GM21528 (cell line): ENCODE data around the gene ZNRF1.
"Not testable (repeated sequence)": the region's sequence is repeated elsewhere in the genome, so short reads cannot be mapped to it uniquely, and the experiment has no call there.

ENCODE experiments used
- ATAC-seq: cut with Tn5 transposase; IDR thresholded peaks from one replicate; pipeline ENCODE4 v1.9.1; 2021; ENCODE audit warnings: mild to moderate bottlenecking, moderate library complexity; ENCODE audit not compliant: unreplicated experiment, low FRiP score

The ZNRF1 gene

GRCh38 chr16:75026239-75026891 is 27.5 kb downstream of the ZNRF1 start:
- not testable (repeated sequence) for ATAC-seq

GRCh38 chr16:75026892-75027391 is 28.1 kb downstream of the ZNRF1 start:
- no peak for ATAC-seq

- no peak for ATAC-seq
Measured at GRCh38 chr16:75027520-75028300, 28.9 kb downstream of the ZNRF1 start.

GRCh38 chr16:75028544-75029135 is 29.8 kb downstream of the ZNRF1 start:
- no peak for ATAC-seq

- no peak for ATAC-seq
Measured at GRCh38 chr16:75029854-75030253, 31.0 kb downstream of the ZNRF1 start.

GRCh38 chr16:75032655-75033054 is 33.8 kb downstream of the ZNRF1 start:
- ATAC-seq = no peak

- no peak for ATAC-seq
Measured at GRCh38 chr16:75035410-75035968, 36.7 kb downstream of the ZNRF1 start.

- ATAC-seq = no peak
Measured at GRCh38 chr16:75038036-75038858, 39.4 kb downstream of the ZNRF1 start.

GRCh38 chr16:75039941-75040340 is 41.1 kb downstream of the ZNRF1 start:
- ATAC-seq = no peak

- ATAC-seq = no peak
Measured at GRCh38 chr16:75042426-75043174, 43.8 kb downstream of the ZNRF1 start.

GRCh38 chr16:75043175-75043895 is 44.5 kb downstream of the ZNRF1 start:
- peak; percentile 80 for ATAC-seq

- ATAC-seq = no peak
Measured at GRCh38 chr16:75044800-75045361, 46.1 kb downstream of the ZNRF1 start.

- no peak for ATAC-seq
Measured at GRCh38 chr16:75045424-75045823, 46.6 kb downstream of the ZNRF1 start.

GRCh38 chr16:75048054-75048453 is 49.2 kb downstream of the ZNRF1 start:
- no peak for ATAC-seq

GRCh38 chr16:75048530-75048929 is 49.7 kb downstream of the ZNRF1 start:
- no peak for ATAC-seq

- no peak for ATAC-seq
Measured at GRCh38 chr16:75052481-75053202, 53.8 kb downstream of the ZNRF1 start.

GRCh38 chr16:75053791-75054555 is 55.1 kb downstream of the ZNRF1 start:
- no peak for ATAC-seq
